Dendritic cell treated with granulocyte-macrophage colony-stimulating factor and Interleukin-4, amounts not matched to agents 40 ng/mL and 50 ng/mL, for 4 days (primary cell): ENCODE measurements around the gene ZNF23.
"Not testable (repeated sequence)": the region's sequence is repeated elsewhere in the genome, so short reads cannot be mapped to it uniquely, and the experiment has no call there.

ENCODE experiments used
- H3K27ac Mint-ChIP-seq: one replicate; pipeline ENCODE4 v1.8.0; 2022; ENCODE audit warnings: mild to moderate bottlenecking, mixed read lengths
- H3K27me3 Mint-ChIP-seq: one replicate; pipeline ENCODE4 v1.8.0; 2022; ENCODE audit warnings: mild to moderate bottlenecking, mixed read lengths
- H3K36me3 Mint-ChIP-seq: one replicate; pipeline ENCODE4 v1.8.0; 2022; ENCODE audit warnings: low read depth, mixed read lengths
- H3K4me1 Mint-ChIP-seq: one replicate; pipeline ENCODE4 v1.8.0; 2022; ENCODE audit warnings: low read depth, mixed read lengths
- H3K4me3 Mint-ChIP-seq: one replicate; pipeline ENCODE4 v1.8.0; 2022; ENCODE audit warnings: mild to moderate bottlenecking, moderate library complexity, mixed read lengths
- H3K9me3 Mint-ChIP-seq: one replicate; pipeline ENCODE4 v1.8.0; 2022; ENCODE audit warnings: mixed read lengths
- intact Hi-C: fragments of 100-400 bp; cut with micrococcal nuclease; formaldehyde crosslinking; loops from one replicate; pipeline ENCODE4 v1.15.0; 2022

The ZNF23 gene

GRCh38 chr16:71461686-71462648 is at the start of gene ZNF23:
Gene ZNF23 (minus strand): TSS chr16:71462247. CDS start chr16:71456796, 5,451 bp downstream.
- Mint-ChIP-seq H3K4me3 (peak within 1 kb of the TSS; percentile 91), H3K9me3 (no peaks in the 10 kb centered on the region), H3K27me3 (peaks cover 1% of the 10 kb centered on the region), H3K36me3 (peaks cover 8% of the 10 kb centered on the region), H3K4me1 (peaks cover 5% of the 10 kb centered on the region), H3K27ac (peak within 1 kb of the TSS; percentile 81)
- intact Hi-C loops: loop anchor here (1.0 to 10.0 kb wide), 3 partner anchors 22 to 177 kb away; partner anchors contain the start of gene CMTR2

- Mint-ChIP-seq H3K9me3 (no peaks in the 10 kb centered on the region), H3K27me3 (peaks cover 12% of the 10 kb centered on the region), H3K4me3 (no peak overlapping the region), H3K4me1 (no peaks in the 10 kb centered on the region), H3K36me3 (no peaks in the 10 kb centered on the region), H3K27ac (no peak overlapping the region)
- intact Hi-C loops: loop anchor here (10.0 kb wide), 1 partner anchor 108 kb away; no protein-coding TSS in a partner anchor
Observed at GRCh38 chr16:71507061-71507460, 45.0 kb upstream of the ZNF23 start.

GRCh38 chr16:71504901-71505300 is 42.9 kb upstream of the ZNF23 start:
- H3K4me1 Mint-ChIP-seq: no peaks in the 10 kb centered on the region
- H3K27me3 Mint-ChIP-seq: peaks cover 12% of the 10 kb centered on the region
- H3K27ac Mint-ChIP-seq: no peak overlapping the region
- no peaks in the 10 kb centered on the region for H3K9me3 Mint-ChIP-seq
- H3K36me3 Mint-ChIP-seq: no peaks in the 10 kb centered on the region
- intact Hi-C loops: loop anchor here (10.0 kb wide), 1 partner anchor 110 kb away; no protein-coding TSS in a partner anchor
- no peak overlapping the region for H3K4me3 Mint-ChIP-seq

- not testable (repeated sequence) for H3K9me3 Mint-ChIP-seq, H3K27me3 Mint-ChIP-seq, H3K27ac Mint-ChIP-seq, H3K36me3 Mint-ChIP-seq, H3K4me1 Mint-ChIP-seq, H3K4me3 Mint-ChIP-seq
- intact Hi-C loops: loop anchor here (10.0 kb wide), 1 partner anchor 111 kb away; no protein-coding TSS in a partner anchor
Observed at GRCh38 chr16:71504051-71504450, 42.0 kb upstream of the ZNF23 start.

GRCh38 chr16:71501547-71501946 is 39.5 kb upstream of the ZNF23 start:
- Mint-ChIP-seq H3K9me3 (no peaks in the 10 kb centered on the region), H3K36me3 (no peaks in the 10 kb centered on the region), H3K27me3 (peaks cover 3% of the 10 kb centered on the region), H3K4me3 (no peak overlapping the region), H3K27ac (no peak overlapping the region), H3K4me1 (no peaks in the 10 kb centered on the region)
- intact Hi-C loops: loop anchor here (10.0 kb wide), 1 partner anchor 113 kb away; no protein-coding TSS in a partner anchor

- intact Hi-C loops: loop anchor here (10.0 kb wide), 1 partner anchor 114 kb away; no protein-coding TSS in a partner anchor
- no peaks in the 10 kb centered on the region for H3K9me3 Mint-ChIP-seq
- H3K27ac Mint-ChIP-seq: no peak overlapping the region
Observed at GRCh38 chr16:71500964-71501363, 38.9 kb upstream of the ZNF23 start.

GRCh38 chr16:71499775-71500364 is 37.8 kb upstream of the ZNF23 start:
- H3K27me3 Mint-ChIP-seq: peaks cover 2% of the 10 kb centered on the region
- H3K9me3 Mint-ChIP-seq: no peaks in the 10 kb centered on the region
- H3K4me1 Mint-ChIP-seq: no peaks in the 10 kb centered on the region
- no peaks in the 10 kb centered on the region for H3K36me3 Mint-ChIP-seq
- no peak overlapping the region for H3K4me3 Mint-ChIP-seq
- intact Hi-C loops: loop anchor here (1.0 to 10.0 kb wide), 3 partner anchors 38 to 115 kb away; partner anchors contain the start of gene ZNF23
- H3K27ac Mint-ChIP-seq: no peak overlapping the region

More at GRCh38 chr16:71500964-71501363, 38.9 kb upstream of the ZNF23 start:
- H3K4me1 Mint-ChIP-seq: no peaks in the 10 kb centered on the region
- H3K36me3 Mint-ChIP-seq: no peaks in the 10 kb centered on the region
- H3K27me3 Mint-ChIP-seq: peaks cover 2% of the 10 kb centered on the region
- H3K4me3 Mint-ChIP-seq: no peak overlapping the region

GRCh38 chr16:71498031-71498430 is 36.0 kb upstream of the ZNF23 start:
- H3K9me3 Mint-ChIP-seq: no peaks in the 10 kb centered on the region
- intact Hi-C loops: loop anchor here (5.0 kb wide), 1 partner anchor 36 kb away; the partner anchor contains the start of gene ZNF23
- no peak overlapping the region for H3K4me3 Mint-ChIP-seq
- H3K27ac Mint-ChIP-seq: no peak overlapping the region
- no peaks in the 10 kb centered on the region for H3K36me3 Mint-ChIP-seq
- no peaks in the 10 kb centered on the region for H3K4me1 Mint-ChIP-seq
- H3K27me3 Mint-ChIP-seq: peaks cover 2% of the 10 kb centered on the region

- Mint-ChIP-seq H3K4me3 (no peak overlapping the region), H3K27ac (no peak overlapping the region), H3K9me3 (no peaks in the 10 kb centered on the region), H3K36me3 (no peaks in the 10 kb centered on the region), H3K27me3 (no peaks in the 10 kb centered on the region), H3K4me1 (no peaks in the 10 kb centered on the region)
- intact Hi-C loops: no loop called here
Observed at GRCh38 chr16:71493213-71493612, 31.2 kb upstream of the ZNF23 start.

GRCh38 chr16:71492786-71493185 is 30.7 kb upstream of the ZNF23 start:
- intact Hi-C loops: no loop called here
- Mint-ChIP-seq H3K36me3 (no peaks in the 10 kb centered on the region), H3K4me3 (no peak overlapping the region), H3K4me1 (no peaks in the 10 kb centered on the region), H3K27ac (no peak overlapping the region), H3K27me3 (no peaks in the 10 kb centered on the region), H3K9me3 (peaks cover under 1% of the 10 kb centered on the region)

GRCh38 chr16:71491054-71491453 is 29.0 kb upstream of the ZNF23 start:
- peaks cover 12% of the 10 kb centered on the region for H3K9me3 Mint-ChIP-seq
- intact Hi-C loops: no loop called here
- H3K4me3 Mint-ChIP-seq: no peak overlapping the region
- no peak overlapping the region for H3K27ac Mint-ChIP-seq
- H3K4me1 Mint-ChIP-seq: no peaks in the 10 kb centered on the region
- H3K36me3 Mint-ChIP-seq: no peaks in the 10 kb centered on the region
- H3K27me3 Mint-ChIP-seq: peaks cover 2% of the 10 kb centered on the region

GRCh38 chr16:71490361-71490760 is 28.3 kb upstream of the ZNF23 start:
- no peaks in the 10 kb centered on the region for H3K4me1 Mint-ChIP-seq
- H3K27me3 Mint-ChIP-seq: peaks cover 3% of the 10 kb centered on the region
- no peak overlapping the region for H3K27ac Mint-ChIP-seq
- intact Hi-C loops: no loop called here
- peaks cover 12% of the 10 kb centered on the region for H3K9me3 Mint-ChIP-seq
- no peaks in the 10 kb centered on the region for H3K36me3 Mint-ChIP-seq
- no peak overlapping the region for H3K4me3 Mint-ChIP-seq

- Mint-ChIP-seq H3K36me3 (no peaks in the 10 kb centered on the region), H3K4me1 (no peaks in the 10 kb centered on the region), H3K27ac (no peak within 1 kb of the TSS), H3K4me3 (no peak within 1 kb of the TSS), H3K27me3 (peaks cover 3% of the 10 kb centered on the region), H3K9me3 (peaks cover 12% of the 10 kb centered on the region)
- intact Hi-C loops: no loop called here
Observed at GRCh38 chr16:71489122-71489521, 27.1 kb upstream of the ZNF23 start, which contains the start of gene ZNF19. Gene ZNF19 (minus strand): TSS chr16:71489324. CDS start chr16:71482114, 7,210 bp downstream.
